GM13976 (cell line): Measurements from ENCODE around the gene RNU5D-1.

Experiments
- DNase-seq: peaks from one replicate; pipeline ENCODE4 v3.0.0; 2012; ENCODE audit warnings: low spot score
- CTCF ChIP-seq: IDR thresholded peaks from 2 replicates; pipeline ENCODE4 v1.5.1; 2012; ENCODE audit warnings: borderline replicate concordance, mild to moderate bottlenecking; ENCODE audit not compliant: insufficient read depth; ENCODE audit errors: extremely low read depth, missing control alignments, control extremely low read depth
- in situ Hi-C: fragments of 300-500 bp; cut with MboI; formaldehyde crosslinking; loops from one replicate; pipeline ENCODE4 v1.12.0; 2022; ENCODE audit warnings: low sequenced_read_pairs, mixed read lengths, inconsistent platforms; ENCODE audit not compliant: unreplicated experiment

Gene RNU5D-1

GRCh38 chr1:44693900-44694299 is 37.1 kb downstream of the RNU5D-1 start:
- TF ChIP-seq CTCF = no peak
- no peak for DNase-seq
- in situ Hi-C loops = no loop called here

GRCh38 chr1:44693159-44693558 is 37.8 kb downstream of the RNU5D-1 start:
- TF ChIP-seq CTCF = no peak
- in situ Hi-C loops = no loop called here
- DNase-seq = no peak

GRCh38 chr1:44689447-44689765 is 41.6 kb downstream of the RNU5D-1 start:
- DNase-seq = no peak
- in situ Hi-C loops = no loop called here
- no peak for TF ChIP-seq CTCF

- TF ChIP-seq CTCF = no peak
- in situ Hi-C loops = no loop called here
- no peak for DNase-seq
These were observed 42.1 kb downstream of the RNU5D-1 start for GRCh38 chr1:44688760-44689446.

GRCh38 chr1:44685881-44686280 is 45.1 kb downstream of the RNU5D-1 start:
- in situ Hi-C loops = no loop called here
- TF ChIP-seq CTCF = no peak
- no peak for DNase-seq

- DNase-seq = no peak
- TF ChIP-seq CTCF = no peak
- in situ Hi-C loops = no loop called here
These were observed 45.8 kb downstream of the RNU5D-1 start for GRCh38 chr1:44685218-44685617.
